Adrenal gland (tissue), 5 donors: ENCODE results near the gene WDR70.

ENCODE experiments used
- POLR2A ChIP-seq, 2 donors: fragments of 450-650 bp; IDR thresholded peaks; one replicate each; pipeline ENCODE4 v1.6.1; 2017; ENCODE audit warnings: antibody characterized with exemption in 2 of 2, mild to moderate bottlenecking in 2 of 2, moderate library complexity in 1 of 2
- TF ChIP-seq, protein P1 (sequence below), 6 experiments: fragments of 450-650 bp in 4 of 6; fragments of 200-600 bp in 2 of 6; sonication (generic) in 1 of 6; IDR thresholded peaks; 1 replicate in 5 of 6; 2 replicates in 1 of 6; pipeline versions ENCODE4 v1.5.1 to v1.8.0; 2016 to 2021; ENCODE audit warnings: antibody characterized with exemption in 6 of 6, mild to moderate bottlenecking in 2 of 6, moderate library complexity in 1 of 6
- donor health status: DM: no; HTN: no; CAD: no.

DNA sequence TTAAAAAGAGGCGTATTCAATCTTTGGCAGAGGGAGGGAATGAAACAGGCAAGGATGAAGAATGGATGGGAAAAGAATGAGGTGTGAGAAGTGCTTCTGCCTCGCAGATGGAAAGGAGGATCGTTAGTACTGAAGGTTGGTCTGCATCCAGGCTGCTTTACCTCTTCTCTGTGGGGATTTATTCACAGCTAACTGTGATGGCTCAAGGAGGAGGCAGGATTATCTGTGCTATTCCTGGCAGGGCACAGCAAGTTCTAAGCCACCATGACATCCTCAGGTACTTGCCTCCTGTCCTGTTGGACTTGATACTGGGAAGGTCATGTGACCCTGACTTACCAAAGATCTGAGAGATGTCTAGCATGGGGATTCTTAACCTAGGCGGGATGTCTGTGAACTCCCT, 376.5 kb downstream of the WDR70 start:
- TF ChIP-seq, protein P1, sequence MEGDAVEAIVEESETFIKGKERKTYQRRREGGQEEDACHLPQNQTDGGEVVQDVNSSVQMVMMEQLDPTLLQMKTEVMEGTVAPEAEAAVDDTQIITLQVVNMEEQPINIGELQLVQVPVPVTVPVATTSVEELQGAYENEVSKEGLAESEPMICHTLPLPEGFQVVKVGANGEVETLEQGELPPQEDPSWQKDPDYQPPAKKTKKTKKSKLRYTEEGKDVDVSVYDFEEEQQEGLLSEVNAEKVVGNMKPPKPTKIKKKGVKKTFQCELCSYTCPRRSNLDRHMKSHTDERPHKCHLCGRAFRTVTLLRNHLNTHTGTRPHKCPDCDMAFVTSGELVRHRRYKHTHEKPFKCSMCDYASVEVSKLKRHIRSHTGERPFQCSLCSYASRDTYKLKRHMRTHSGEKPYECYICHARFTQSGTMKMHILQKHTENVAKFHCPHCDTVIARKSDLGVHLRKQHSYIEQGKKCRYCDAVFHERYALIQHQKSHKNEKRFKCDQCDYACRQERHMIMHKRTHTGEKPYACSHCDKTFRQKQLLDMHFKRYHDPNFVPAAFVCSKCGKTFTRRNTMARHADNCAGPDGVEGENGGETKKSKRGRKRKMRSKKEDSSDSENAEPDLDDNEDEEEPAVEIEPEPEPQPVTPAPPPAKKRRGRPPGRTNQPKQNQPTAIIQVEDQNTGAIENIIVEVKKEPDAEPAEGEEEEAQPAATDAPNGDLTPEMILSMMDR (IDR thresholded peaks at IDR 0.05) = no peak
- TF ChIP-seq POLR2A (IDR thresholded peaks at IDR 0.05) = no peak
